Prostate gland (tissue), 2 donors: ENCODE data around the gene AFM.

ENCODE experiments used
- POLR2A ChIP-seq: fragments of 450-650 bp; IDR thresholded peaks from one replicate; pipeline ENCODE4 v1.6.1; 2016; ENCODE audit warnings: antibody characterized with exemption, mild to moderate bottlenecking
- POLR2AphosphoS5 ChIP-seq: sonication (generic); formaldehyde crosslinking; IDR thresholded peaks from one replicate; pipeline ENCODE4 v1.6.1; 2017; ENCODE audit warnings: antibody characterized with exemption
- TF ChIP-seq, protein P1 (sequence below), 4 experiments: fragments of 200-600 bp in 2 of 4; fragments of 450-650 bp in 2 of 4; sonication (generic) in 2 of 4; IDR thresholded peaks; 1 replicate in 3 of 4; 2 replicates in 1 of 4; pipeline ENCODE4 v1.5.1; 2016 to 2019; ENCODE audit warnings: antibody characterized with exemption in 4 of 4, mild to moderate bottlenecking in 2 of 4, moderate library complexity in 2 of 4

DNA sequence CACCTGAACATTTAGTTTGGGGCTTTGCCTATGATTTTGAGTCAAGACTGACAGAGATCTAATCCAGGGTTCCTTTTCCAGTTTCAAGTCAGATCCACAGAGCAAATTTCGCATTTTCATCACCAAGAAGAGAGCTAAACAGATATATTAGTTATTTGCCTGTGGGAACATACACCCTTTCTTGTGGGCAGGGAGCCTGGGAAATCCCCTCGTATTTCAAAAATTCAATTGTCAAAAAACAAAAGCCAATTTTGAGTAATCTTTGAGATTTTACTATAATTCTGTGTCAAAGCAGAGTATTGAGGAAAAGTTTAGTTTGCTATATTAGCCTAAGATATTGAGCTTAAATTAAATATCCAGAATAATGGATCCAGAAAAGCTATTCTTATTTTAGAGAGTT, 56.6 kb downstream of the AFM start:
- TF ChIP-seq, protein P1, sequence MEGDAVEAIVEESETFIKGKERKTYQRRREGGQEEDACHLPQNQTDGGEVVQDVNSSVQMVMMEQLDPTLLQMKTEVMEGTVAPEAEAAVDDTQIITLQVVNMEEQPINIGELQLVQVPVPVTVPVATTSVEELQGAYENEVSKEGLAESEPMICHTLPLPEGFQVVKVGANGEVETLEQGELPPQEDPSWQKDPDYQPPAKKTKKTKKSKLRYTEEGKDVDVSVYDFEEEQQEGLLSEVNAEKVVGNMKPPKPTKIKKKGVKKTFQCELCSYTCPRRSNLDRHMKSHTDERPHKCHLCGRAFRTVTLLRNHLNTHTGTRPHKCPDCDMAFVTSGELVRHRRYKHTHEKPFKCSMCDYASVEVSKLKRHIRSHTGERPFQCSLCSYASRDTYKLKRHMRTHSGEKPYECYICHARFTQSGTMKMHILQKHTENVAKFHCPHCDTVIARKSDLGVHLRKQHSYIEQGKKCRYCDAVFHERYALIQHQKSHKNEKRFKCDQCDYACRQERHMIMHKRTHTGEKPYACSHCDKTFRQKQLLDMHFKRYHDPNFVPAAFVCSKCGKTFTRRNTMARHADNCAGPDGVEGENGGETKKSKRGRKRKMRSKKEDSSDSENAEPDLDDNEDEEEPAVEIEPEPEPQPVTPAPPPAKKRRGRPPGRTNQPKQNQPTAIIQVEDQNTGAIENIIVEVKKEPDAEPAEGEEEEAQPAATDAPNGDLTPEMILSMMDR (IDR thresholded peaks at IDR 0.05), result no peak
- TF ChIP-seq POLR2A (no peak), POLR2AphosphoS5 (no peak)
